HG03457 (cell line): Measurements from ENCODE around the gene TMTC2.
"Not testable (repeated sequence)": the region's sequence is repeated elsewhere in the genome, so short reads cannot be mapped to it uniquely, and the experiment has no call there.

Experiments
- ATAC-seq: cut with Tn5 transposase; IDR thresholded peaks from one replicate; pipeline ENCODE4 v1.9.1; 2021; ENCODE audit warnings: moderate number of reproducible peaks; ENCODE audit not compliant: unreplicated experiment

Gene TMTC2

GRCh38 chr12:82781309-82781997 is 94.7 kb downstream of the TMTC2 start:
- no peak for ATAC-seq

- ATAC-seq = no peak
Observed at GRCh38 chr12:82783435-82783834, 96.7 kb downstream of the TMTC2 start.

GRCh38 chr12:82787016-82787415 is 100.3 kb downstream of the TMTC2 start:
- no peak for ATAC-seq

- no peak for ATAC-seq
Observed at GRCh38 chr12:82788594-82788993, 101.9 kb downstream of the TMTC2 start.

GRCh38 chr12:82789674-82790073 is 103.0 kb downstream of the TMTC2 start:
- ATAC-seq = no peak

- ATAC-seq = no peak
Observed at GRCh38 chr12:82793751-82794281, 107.1 kb downstream of the TMTC2 start.

GRCh38 chr12:82797480-82797879 is 110.8 kb downstream of the TMTC2 start:
- no peak for ATAC-seq

- ATAC-seq = no peak
Observed at GRCh38 chr12:82800185-82800584, 113.5 kb downstream of the TMTC2 start.

- ATAC-seq = no peak
Observed at GRCh38 chr12:82801951-82802610, 115.4 kb downstream of the TMTC2 start.

- ATAC-seq = no peak
Observed at GRCh38 chr12:82803201-82803600, 116.5 kb downstream of the TMTC2 start.

GRCh38 chr12:82804601-82805000 is 117.9 kb downstream of the TMTC2 start:
- ATAC-seq = no peak

GRCh38 chr12:82805004-82805403 is 118.3 kb downstream of the TMTC2 start:
- ATAC-seq = not testable (repeated sequence)

- no peak for ATAC-seq
Observed at GRCh38 chr12:82805812-82806497, 119.2 kb downstream of the TMTC2 start.

- ATAC-seq = no peak
Observed at GRCh38 chr12:82807132-82807737, 120.5 kb downstream of the TMTC2 start.

GRCh38 chr12:82810568-82810967 is 123.9 kb downstream of the TMTC2 start:
- no peak for ATAC-seq

- no peak for ATAC-seq
Observed at GRCh38 chr12:82817368-82817767, 130.7 kb downstream of the TMTC2 start.

GRCh38 chr12:82818271-82819035 is 131.7 kb downstream of the TMTC2 start:
- ATAC-seq = no peak

- no peak for ATAC-seq
Observed at GRCh38 chr12:82826505-82826904, 139.8 kb downstream of the TMTC2 start.

GRCh38 chr12:82832096-82832495 is 145.4 kb downstream of the TMTC2 start:
- ATAC-seq = no peak

- no peak for ATAC-seq
Observed at GRCh38 chr12:82832981-82833380, 146.3 kb downstream of the TMTC2 start.

GRCh38 chr12:82833481-82833880 is 146.8 kb downstream of the TMTC2 start:
- no peak for ATAC-seq
